Dedifferentiated amniotic fluid mesenchymal stem cell (primary cell): Measurements from ENCODE around the gene SLC22A13.
"Not testable (repeated sequence)": the region's sequence is repeated elsewhere in the genome, so short reads cannot be mapped to it uniquely, and the experiment has no call there.

Experiments used
- DNase-seq: peaks from one replicate; pipeline ENCODE4 v3.0.0-alpha.2; 2016; ENCODE audit errors: extremely low spot score

The SLC22A13 gene

DNA sequence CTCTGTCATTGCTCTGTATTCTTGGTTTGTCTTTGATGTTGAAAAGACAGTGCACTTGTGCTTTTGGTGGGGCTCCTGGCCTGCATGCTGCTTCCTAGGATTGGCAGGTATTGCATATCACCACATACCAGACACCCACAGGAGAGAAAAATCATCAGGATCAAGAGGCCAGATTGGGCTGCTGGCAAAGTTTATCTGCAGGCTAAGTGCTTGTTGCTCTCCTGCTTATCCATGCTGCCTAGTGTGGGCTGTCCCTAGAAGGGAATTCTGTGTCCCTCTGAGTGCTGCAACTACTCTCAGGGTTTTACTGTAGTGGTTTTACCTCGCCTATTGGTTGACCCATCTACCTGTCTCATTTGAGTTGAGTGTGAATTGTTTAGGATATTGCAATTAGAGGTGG is 833 bp upstream of the SLC22A13 start:
- DNase-seq, result no peak

DNA sequence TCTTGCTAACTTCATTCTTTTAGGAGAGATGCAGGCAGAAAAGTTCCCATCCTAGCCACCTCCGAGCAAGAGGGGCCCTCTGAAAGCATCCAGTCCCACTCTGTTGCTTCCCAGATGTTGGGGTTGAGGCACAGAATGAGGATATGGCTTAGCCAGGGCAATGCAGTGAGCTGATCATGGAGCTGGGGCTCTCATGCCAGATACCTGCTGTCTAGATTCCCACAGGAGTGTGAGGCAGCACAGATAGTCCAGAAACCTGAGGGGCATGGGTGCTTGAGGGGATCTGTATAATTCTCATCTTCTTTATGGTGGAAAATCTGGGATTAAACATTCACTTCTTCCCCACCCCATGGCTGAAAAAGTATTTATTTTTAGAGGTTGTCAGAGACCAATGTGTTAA is 1.2 kb downstream of the SLC22A13 start:
- DNase-seq, result no peak

DNA sequence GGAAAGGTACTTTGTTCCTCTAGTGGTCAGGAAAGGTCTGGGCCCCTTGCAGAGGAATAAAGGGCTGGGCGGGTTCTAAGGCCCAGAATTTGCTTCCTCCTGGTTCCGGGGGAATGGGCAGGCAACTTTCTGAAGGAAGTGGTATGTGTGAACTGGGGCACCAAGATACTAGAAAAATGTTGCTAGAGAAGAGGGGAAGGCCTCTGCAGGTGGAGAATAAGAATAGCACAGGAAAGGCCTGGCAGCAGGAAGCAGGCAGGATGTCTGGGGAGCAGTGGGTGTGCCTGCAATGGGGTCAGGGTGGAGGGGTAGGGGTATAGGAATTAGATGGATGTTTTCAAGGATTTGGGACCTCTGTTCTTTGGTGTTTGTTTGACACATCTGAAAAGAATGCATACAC is 2.0 kb downstream of the SLC22A13 start:
- DNase-seq, result no peak

DNA sequence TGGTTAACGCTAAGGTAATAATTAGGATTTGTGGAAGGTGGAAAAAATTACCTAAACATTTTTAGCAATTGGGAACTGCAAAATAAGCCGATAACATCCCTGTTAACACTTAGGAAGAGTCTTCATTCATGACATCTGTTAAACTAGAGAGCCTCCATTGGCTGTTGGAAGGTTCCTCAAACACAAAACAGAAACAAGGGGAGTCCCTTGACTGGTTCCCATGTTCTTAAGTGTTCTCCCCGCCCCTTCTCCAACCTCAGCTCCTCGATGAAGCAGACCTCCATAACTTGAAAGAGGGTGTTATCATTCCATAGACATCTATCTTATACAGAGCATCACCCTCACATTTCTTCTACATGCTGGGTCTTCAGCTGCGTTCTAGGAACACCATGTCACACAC is 2.5 kb downstream of the SLC22A13 start:
- DNase-seq, result no peak

DNA sequence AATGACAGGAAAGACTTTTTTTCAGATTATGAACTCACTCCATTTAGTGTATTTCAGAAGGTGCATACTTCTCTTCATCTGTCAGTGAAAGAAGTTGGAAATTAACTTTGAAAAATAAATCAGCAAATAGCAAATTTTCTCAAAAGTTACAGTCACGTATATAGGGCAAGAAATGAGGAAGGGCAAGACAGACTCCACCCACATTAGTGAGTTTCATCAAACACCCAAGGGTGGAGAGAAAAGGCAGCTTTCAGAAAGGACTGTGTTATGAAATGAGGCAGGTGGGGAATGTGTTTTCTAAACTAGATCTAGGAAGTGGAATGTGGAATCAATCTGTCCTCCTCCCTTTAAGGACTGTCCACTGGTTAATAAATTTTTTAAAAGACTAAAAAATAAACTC is 2.9 kb downstream of the SLC22A13 start:
- DNase-seq, result no peak

DNA sequence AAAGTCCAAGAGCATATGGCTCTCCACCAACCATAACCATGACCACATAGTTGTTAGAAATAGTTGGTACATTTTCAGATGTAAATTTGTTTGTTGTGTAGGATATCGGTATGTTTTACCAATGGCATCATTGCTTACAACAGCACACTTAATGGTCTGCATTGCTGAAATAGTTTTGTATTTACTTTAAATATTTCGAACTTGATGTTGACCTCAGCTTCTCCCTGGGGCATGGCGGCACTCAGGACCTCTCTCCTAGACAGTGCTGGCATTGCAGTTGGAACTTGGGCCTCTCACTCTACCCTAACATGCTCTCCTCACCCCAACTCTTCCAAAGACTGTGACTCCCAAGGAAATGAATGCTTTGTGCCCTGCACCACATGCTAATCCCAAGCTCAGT is 5.0 kb downstream of the SLC22A13 start:
- no peak for DNase-seq

DNA sequence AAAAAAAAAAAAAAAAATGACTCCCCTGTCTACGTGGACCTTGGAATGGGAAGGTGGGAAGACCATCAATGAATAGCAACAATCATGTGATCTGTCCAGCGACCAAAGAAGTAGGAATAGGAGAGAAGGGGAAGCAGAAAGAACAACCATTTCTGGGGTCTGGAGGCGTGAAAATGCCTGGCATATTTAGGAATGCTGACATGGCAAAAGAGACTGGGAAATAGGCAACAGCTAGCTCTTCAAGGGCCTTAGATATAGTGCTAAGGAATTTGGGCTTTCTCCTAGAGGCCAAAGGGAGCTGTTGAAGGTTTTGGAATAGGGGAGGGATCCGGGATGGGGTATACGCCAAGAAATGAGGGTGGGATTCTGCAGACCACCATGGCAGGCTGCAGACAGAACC is 5.9 kb downstream of the SLC22A13 start:
- no peak for DNase-seq

GRCh38 chr3:38274864-38275649 is 9.4 kb downstream of the SLC22A13 start:
- DNase-seq, result no peak

- DNase-seq, result no peak
Observed at GRCh38 chr3:38275658-38276057, 10.0 kb downstream of the SLC22A13 start.

GRCh38 chr3:38276081-38276916 is 10.7 kb downstream of the SLC22A13 start:
- DNase-seq, result no peak

DNA sequence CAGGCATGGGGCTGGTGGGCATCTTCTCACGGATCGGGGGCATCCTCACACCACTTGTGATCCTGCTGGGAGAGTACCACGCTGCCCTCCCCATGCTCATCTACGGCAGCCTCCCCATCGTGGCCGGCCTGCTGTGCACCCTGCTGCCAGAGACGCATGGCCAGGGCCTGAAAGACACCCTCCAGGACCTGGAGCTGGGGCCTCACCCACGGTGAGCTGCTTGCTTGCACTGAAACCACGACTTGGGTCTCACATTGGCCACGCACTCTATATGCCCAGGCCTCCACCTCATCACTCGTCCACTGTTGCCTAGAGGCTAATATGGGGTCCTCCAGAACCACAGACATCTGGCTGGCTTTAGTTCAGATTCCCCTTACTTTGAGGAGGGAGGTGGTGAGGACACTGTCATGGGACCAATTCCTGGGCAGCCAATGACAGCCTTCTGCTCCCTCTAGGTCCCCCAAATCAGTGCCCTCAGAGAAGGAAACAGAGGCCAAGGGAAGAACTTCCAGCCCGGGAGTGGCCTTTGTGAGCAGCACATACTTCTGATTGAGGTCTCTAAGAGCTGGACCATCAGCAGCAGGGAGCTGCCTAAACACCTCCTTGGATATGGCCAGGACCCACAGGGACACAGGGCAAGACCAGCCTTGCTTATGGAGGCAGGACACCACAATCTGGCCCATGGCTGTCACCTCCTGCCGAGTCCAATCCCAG is 11.5 kb downstream of the SLC22A13 start:
- no peak for DNase-seq

DNA sequence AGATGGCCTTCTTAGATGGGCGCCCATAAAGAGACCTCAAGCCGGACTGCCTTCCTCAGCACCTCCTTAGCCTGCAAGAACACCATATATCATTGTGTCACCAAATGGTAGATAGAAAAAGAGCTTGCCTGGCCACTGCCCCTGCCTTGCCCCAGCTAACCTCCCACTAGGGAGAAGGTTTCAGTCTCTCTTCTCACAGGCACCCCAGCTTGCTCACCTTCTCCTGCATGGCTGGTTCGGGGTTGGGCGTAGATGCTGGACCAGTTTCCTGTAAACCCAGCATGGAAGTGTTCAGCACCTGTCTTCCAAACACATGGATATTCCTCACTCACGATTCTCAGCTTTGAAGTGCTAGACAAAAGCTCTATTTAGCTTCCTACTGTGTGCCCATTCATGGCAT is 13.2 kb downstream of the SLC22A13 start:
- DNase-seq, result no peak

DNA sequence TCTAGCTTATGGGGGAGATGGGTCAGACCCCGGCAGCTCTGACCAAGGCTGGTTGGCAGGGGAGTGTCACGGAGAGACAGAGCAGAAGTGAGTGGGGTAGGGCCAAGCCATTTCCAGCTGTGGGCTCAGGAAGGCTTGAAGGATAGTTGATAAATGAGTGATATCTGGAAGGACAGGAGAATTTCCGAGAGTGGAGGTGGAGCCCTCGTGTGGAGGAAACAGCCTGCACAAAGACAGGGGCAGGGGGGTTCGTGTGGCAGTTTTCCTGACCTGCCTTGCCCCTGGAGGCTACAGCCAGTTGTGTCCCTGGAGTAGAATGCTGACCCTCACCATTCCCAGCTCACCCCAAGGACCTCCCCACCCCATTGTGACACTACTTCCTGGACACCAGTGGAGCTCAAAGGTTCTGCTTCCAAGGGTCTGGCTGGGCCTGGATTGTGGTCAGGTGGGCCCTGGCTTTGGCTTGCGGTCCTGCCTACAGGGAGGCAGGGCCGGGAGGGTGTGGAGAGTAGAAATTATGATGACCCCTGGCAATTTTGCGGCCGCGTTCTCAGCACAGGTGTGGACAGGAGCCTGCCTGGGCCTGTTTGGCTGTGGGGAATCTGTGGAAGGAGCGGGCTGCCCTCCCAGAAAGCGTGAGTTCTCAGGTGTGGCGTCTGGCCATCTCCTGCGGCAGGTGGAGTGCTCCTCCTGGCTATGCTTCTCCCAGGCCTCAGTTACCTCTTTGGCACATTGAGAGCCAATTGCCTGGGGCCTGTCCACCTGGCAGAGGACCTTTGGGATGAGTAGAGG is 16.5 kb downstream of the SLC22A13 start, which contains the start of gene SLC22A14:
Gene SLC22A14, plus strand, starts transcription at position 400 of the 792 bp plus-strand sequence. CDS start 23,733 bp downstream, outside the sequence.
- DNase-seq, result no peak

DNA sequence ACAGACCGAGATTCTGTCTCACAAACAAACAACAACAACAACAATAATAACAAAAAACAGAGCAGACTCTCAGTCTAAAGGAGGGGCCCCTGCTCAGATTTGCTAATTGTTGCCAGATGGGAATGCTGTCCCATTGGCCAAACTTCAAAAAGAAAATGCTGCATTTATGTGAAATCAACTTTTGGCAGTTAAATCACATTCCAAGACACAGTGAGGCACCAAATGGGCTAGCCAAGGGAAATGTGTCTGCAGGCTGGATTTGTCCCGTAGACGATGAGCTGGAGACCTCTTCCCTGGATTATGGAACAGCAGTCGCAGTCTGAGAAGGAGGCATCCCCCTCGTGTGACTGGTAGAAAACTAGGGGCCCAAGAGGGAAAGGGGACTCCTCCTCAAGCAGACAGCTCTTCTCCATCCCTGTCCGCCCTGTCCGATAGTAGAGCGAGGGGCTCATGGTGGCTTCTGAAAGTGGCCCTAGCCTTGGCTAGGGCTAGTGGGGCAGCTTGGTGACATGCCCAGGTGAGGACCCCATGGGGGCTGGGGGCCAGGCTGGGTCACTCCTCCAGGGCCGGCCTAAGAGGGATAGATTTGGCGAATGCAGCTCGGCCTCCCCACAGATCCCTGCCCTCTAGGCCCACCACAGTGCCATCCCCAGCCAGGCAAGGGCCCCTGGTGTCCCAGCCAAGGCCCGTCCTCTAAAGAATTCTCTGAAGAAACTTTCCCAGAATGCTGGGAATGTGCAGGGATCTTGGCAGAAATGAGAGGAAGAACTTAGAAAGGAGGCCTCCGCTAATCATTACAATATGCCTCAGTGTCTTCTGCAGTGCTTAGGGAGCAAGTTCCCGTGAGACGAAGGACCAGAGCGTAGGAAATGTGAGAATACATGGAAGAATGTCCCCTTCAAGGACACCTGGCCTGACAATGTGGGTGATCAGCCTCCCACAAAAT is 18.5 kb downstream of the SLC22A13 start:
- peak; percentile 80 for DNase-seq

DNA sequence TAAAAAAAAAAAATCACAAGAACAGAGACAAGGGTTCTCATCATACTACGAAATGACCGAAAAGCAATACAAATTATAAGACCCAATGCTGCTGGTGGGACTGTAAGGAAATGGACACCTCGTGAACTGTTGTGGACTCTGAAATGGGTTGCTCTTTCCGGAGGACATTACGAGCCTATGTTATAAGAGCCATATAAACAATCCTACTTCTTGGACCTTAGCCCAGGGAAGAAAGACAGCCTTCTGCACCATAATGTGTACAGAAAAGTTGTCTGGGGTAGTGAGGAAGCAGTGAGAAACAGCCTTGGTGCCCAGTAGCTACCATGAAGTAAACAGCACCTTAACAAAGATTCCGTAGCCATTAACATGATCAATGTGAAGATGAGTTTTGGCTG is 19.1 kb downstream of the SLC22A13 start:
- no peak for DNase-seq

GRCh38 chr3:38289286-38290217 is 23.9 kb downstream of the SLC22A13 start:
- not testable (repeated sequence) for DNase-seq

DNA sequence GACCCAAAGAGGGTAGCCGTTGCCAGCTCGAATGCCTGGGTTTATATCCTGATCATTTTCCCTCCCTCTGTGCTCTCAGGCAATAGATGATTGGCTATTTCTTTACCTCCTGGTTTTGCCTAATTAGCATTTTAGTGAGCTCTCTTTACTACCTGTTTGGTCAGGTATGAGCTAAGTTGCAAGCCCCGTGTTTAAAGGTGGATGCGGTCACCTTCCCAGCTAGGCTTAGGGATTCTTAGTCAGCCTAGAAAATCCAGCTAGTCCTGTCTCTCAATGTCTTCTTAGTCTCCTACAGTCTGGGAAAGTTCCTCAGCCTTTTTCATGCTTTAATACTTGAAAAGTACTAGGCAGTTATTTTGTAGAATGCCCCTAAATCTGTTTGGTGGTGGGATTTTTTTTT is 31.4 kb downstream of the SLC22A13 start:
- DNase-seq, result not testable (repeated sequence)

DNA sequence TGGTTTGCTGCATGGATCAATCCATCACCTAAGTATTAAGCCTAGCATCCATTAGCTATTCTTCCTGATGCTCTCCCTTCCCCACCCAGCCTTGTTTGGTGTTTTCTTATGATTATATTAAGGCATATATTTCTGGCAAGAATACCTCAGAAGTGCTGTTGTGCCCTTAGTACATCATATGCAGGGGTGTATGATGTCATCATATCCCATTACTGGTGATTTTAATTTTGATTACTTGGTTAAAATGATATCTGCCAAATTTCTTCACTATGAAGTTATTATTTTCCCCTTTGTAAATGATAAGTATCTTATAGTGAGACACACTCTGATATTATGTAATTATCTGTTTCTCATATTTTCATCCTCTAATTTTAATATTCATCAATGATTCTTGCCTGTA is 31.9 kb downstream of the SLC22A13 start:
- DNase-seq, result no peak
